Measurements from ENCODE around the gene ERCC6L2.

Gene ERCC6L2

GRCh38 chr9:95852059-95853032 is 23.1 kb upstream of the ERCC6L2 start:
- no peak for TF ChIP-seq CTCF (IDR thresholded peaks at IDR 0.05; ENCODE audit: insufficient read depth, missing control alignments)
- FAIRE-seq: no peak
- DNase-seq (ENCODE audit: insufficient read length, low spot score): no peak

GRCh38 chr9:95854386-95855020 is 21.0 kb upstream of the ERCC6L2 start:
- DNase-seq (ENCODE audit: insufficient read length, low spot score) (no peak), FAIRE-seq (no peak)
- TF ChIP-seq CTCF (IDR thresholded peaks at IDR 0.05; ENCODE audit: insufficient read depth, missing control alignments): no peak

GRCh38 chr9:95855961-95856360 is 19.5 kb upstream of the ERCC6L2 start:
- DNase-seq (ENCODE audit: insufficient read length, low spot score) (no peak), FAIRE-seq (no peak)
- TF ChIP-seq CTCF (IDR thresholded peaks at IDR 0.05; ENCODE audit: insufficient read depth, missing control alignments): no peak

- no peak for FAIRE-seq
These were observed 18.4 kb upstream of the ERCC6L2 start for GRCh38 chr9:95857124-95857523.

GRCh38 chr9:95857896-95858295 is 17.6 kb upstream of the ERCC6L2 start:
- TF ChIP-seq CTCF (IDR thresholded peaks at IDR 0.05; ENCODE audit: insufficient read depth, missing control alignments): no peak

More at GRCh38 chr9:95857124-95857523, 18.4 kb upstream of the ERCC6L2 start:
- no peak for TF ChIP-seq CTCF (IDR thresholded peaks at IDR 0.05; ENCODE audit: insufficient read depth, missing control alignments)
- DNase-seq (ENCODE audit: insufficient read length, low spot score): no peak

GRCh38 chr9:95862343-95862742 is 13.1 kb upstream of the ERCC6L2 start:
- TF ChIP-seq CTCF (IDR thresholded peaks at IDR 0.05; ENCODE audit: insufficient read depth, missing control alignments): no peak
- DNase-seq (ENCODE audit: insufficient read length, low spot score): no peak
- FAIRE-seq: no peak

More at GRCh38 chr9:95857896-95858295, 17.6 kb upstream of the ERCC6L2 start:
- FAIRE-seq (no peak), DNase-seq (ENCODE audit: insufficient read length, low spot score) (no peak)
